22Rv1 (cell line): ENCODE results near the gene RAB5IF.

Experiments
- H3K27ac ChIP-seq: fragments of 450-650 bp; 2 replicates; pipeline ENCODE4 v1.5.1; 2017
- ZFX ChIP-seq: fragments of 450-650 bp; IDR thresholded peaks from 2 replicates; pipeline ENCODE4 v1.6.1; 2017; ENCODE audit warnings: antibody characterized with exemption, borderline replicate concordance
- TF ChIP-seq, protein P1 (sequence below): fragments of 450-650 bp; IDR thresholded peaks from 2 replicates; pipeline ENCODE4 v1.5.1; 2017; ENCODE audit warnings: mild to moderate bottlenecking

The RAB5IF gene

DNA sequence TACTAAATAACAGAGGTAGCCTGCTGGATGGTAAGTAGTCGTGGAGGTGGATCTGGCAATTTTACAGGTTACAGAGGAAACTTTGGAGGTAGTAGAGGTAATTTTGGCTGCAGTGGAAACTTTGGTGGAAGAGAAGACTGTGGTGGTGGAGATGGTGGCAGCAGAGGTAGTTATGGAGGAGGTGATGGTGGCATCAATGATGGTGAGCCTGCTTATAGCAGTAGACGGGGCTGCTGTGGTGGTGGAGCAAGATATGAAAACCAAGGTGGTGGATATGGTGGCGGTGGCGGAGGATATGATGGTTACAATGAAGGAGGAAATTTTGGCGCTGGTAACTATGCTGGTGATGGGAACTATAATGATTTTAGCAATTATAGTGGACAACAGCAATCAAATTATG, 15.3 kb downstream of the RAB5IF start:
- TF ChIP-seq, protein P1, sequence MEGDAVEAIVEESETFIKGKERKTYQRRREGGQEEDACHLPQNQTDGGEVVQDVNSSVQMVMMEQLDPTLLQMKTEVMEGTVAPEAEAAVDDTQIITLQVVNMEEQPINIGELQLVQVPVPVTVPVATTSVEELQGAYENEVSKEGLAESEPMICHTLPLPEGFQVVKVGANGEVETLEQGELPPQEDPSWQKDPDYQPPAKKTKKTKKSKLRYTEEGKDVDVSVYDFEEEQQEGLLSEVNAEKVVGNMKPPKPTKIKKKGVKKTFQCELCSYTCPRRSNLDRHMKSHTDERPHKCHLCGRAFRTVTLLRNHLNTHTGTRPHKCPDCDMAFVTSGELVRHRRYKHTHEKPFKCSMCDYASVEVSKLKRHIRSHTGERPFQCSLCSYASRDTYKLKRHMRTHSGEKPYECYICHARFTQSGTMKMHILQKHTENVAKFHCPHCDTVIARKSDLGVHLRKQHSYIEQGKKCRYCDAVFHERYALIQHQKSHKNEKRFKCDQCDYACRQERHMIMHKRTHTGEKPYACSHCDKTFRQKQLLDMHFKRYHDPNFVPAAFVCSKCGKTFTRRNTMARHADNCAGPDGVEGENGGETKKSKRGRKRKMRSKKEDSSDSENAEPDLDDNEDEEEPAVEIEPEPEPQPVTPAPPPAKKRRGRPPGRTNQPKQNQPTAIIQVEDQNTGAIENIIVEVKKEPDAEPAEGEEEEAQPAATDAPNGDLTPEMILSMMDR = no peak
- no peak for TF ChIP-seq ZFX
- H3K27ac ChIP-seq = no peak overlapping the region

DNA sequence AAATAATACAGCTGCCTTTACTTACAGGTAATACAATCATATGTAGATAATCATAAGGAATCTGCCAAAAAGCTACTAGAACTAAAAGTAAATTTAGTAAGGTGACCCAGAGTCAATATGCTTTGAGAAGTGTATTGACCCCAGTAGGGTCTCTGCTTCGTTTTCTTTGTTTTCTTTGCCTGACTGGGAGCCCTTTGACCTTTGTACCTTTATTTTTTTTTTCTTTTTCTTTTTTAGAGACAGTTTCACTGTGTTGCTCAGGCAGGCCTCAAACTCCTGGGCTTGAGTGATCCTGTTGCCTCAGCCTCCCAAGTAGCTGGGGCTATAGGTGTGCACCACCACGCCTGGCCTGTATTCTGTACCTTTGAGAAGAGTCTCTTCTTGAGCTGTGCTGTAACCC, 17.9 kb downstream of the RAB5IF start:
- no peak for TF ChIP-seq ZFX
- peak overlapping the region; percentile 60 for H3K27ac ChIP-seq

DNA sequence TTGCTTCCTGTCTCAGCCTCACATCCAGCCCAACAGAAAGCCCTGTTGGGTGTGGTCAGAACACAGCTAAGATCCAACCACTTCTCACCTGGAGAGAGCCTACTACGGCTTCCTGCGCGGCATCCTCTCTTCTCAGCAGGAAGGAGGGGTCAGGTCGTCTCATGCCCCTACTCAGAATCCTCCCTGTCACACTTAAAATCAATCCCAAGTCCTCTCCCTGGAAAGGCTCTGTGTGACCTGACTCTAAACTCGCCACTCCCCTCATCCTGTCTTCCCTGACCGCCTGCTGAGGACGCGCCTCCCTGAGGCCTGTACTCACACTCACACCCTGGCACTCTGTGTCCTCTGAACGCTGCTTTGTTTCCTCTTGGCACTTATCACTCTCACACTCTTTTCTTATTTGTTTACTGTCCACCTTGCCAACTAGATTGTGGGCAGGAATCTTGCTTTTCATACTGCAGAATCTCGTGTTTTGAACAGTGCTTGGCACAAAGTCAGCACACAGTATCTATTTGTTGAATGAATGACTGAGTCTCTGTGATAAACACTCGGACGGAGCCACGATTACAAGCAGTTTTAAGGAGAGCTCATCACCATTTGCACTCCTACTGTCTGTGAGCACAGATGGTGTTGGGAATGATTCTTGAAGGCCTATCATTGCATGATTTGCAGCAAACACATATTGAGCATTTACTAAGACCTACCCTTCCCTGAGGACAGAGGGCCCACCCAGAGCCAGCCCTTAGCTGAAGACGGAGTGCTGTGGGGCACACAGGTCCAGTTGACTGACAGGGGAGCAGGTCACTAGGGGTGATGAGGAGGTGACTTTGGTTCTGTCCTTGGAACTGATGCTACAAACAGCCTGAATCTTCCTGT, 18.7 kb downstream of the RAB5IF start:
- TF ChIP-seq, protein P1 = peak; percentile 42; the same call in 1 of the 2 replicates
- TF ChIP-seq ZFX = no peak
- H3K27ac ChIP-seq = peak overlapping the region; percentile 60

DNA sequence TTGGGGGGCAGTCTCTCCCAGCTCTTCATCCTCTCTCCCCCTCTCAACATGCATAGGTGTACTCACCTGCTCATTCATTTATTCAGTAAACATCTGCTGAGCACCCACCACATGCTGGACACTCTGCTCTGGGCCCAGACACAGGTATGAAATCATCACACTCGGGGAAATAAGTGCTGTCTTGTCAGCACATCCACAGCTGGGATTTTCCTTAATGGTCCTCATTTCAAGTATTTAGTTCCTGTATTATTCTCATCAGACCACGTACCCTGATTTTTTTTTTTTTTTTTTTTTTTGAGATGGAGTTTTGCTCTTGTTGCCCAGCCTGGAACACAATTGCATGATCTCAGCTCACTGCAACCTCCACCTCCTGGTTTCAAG, 19.4 kb downstream of the RAB5IF start:
- no peak for TF ChIP-seq ZFX
- TF ChIP-seq, protein P1 = no peak
- H3K27ac ChIP-seq = peak overlapping the region; percentile 60

DNA sequence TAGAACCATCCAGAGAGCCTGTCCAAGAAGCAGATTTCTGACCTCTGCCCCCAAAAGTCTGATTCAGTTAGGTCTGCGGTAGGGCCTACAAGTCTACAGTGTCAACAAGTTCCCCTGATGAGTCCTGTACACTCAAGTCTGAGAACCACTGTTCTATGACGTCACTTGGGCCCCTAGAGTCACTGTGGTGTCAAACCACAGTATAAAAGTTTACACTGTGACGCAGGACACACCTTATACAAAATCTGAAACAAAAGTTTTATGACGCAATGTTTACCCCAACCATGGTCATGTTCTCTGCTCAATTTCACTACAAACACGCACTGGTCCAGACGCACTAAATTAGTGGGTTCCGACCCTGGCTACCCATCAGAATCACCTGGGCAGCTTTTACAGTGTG, 22.5 kb downstream of the RAB5IF start:
- TF ChIP-seq, protein P1 = no peak
- TF ChIP-seq ZFX = no peak

DNA sequence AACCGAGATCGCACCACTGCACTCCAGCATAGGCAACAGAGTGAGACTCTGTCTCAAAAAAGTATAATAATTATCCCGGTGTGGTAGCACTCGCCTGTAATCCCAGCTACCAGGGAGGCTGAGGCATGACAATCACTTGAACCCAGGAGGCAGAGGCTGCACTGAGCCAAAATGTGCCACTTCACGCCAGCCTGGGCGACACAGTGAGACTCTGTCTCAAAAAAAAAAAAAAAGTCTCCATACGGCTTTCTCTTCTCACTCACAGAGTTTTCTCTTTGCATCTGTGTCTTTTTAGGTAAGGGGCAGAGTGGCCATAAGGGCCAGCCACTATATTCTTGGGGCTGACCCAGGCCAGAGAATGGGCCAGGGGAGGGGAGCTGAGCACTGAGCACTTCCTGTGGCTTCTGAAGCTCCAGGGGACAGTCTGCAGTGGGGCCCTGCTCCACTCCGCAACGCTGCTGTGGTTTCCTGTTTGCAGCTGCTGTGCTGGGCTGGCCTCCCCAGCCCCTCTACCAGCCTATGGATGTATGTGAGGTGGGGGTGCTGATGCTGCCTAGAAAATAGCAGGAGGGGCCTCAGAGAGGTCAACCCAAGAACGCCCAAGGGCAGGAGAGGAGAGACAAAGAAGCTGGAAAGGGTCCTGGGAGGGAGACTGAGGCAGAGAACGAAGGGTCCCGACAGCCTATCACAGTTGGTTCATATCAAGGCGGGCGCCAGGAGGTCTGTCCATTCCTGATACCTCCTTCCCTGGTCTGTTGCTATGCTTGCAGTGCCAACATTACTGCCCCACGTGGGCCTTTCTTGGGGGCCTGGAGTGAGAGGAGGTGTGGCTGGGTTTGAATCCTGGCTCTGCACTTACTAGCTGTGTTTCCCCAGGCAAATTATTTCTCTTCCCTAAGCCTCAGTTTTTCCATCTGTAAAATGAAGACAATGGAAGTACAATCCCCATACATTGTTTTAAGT, 24.4 kb downstream of the RAB5IF start:
- H3K27ac ChIP-seq = no peak overlapping the region
- no peak for TF ChIP-seq ZFX
- TF ChIP-seq, protein P1 = no peak

More for the DNA sequence above, 22.5 kb downstream of the RAB5IF start:
- H3K27ac ChIP-seq = no peak overlapping the region

DNA sequence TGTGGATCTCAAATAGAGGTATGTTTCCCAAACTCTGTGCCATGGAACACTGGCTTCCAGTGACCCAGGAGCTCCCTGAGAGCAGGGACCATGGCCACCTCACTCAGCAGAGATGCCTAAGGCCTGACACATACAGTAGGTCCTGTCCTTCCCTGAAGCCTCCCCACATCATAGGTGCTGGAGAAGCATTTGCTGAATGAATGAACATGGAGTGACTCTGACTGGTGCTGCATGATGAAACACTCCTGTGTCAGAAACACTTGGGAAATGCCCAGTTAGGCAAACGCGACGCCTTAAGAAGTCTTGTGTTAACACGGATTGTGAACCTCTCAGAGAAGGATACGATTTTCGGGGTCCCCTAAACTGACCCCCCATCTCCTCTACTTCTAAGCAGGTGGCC, 26.1 kb downstream of the RAB5IF start:
- H3K27ac ChIP-seq = no peak overlapping the region

More for the DNA sequence above, 26.1 kb downstream of the RAB5IF start:
- TF ChIP-seq, protein P1 = no peak
- TF ChIP-seq ZFX = no peak
